Activated effector memory CD4-positive, alpha-beta T cell treated with anti-CD3 and anti-CD28 coated beads, Interleukin-2, amount 50 U/mL, for 16 hours (primary cell): ENCODE data around the gene VAV3.

ENCODE experiments used
- DNase-seq: peaks from one replicate; pipeline ENCODE4 v3.0.0-alpha.2; 2020

The VAV3 gene

DNA sequence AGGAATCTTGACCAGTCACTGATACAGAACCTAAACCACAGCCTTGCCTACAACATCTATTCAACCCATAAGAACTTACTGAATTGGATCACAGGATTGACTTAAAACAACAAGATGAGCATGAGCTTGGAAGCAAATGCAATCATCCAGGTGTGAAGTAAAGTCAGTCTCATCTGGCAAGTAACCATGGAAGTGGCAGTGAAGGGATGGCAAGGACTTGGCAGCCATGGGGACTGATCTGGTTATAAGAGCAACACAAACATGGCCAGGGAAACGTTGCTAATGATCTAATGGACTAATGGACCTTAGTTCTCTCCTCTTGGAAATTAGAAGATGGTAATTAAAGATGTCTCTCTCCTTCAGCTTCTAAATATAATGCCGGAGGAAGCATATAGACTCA lies 133.1 kb downstream of the VAV3 start:
- no peak for DNase-seq

- no peak for DNase-seq
These were observed 134.5 kb downstream of the VAV3 start for GRCh38 chr1:107830526-107830925.

DNA sequence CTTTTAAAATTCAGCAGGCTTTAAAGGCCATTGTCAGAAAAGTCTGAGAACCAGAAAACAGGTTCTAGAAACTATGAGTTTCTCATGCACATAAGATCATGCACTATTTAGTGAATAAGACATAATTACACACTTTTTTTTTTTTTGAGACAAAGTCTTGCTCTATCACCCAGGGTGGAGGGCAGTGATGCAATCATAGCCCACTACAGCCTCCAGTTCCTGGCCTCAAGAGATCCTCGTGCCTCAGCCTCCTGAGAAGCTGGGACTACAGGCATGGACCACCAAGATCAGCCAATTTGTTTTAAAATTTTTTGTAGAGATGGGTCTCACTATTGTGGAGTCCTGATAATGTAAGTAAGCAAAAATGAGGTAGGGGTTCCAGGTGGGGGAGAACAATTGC lies 134.9 kb downstream of the VAV3 start:
- DNase-seq: no peak

- no peak for DNase-seq
These were observed 135.8 kb downstream of the VAV3 start for GRCh38 chr1:107829036-107829770.

GRCh38 chr1:107824946-107825345 lies 140.0 kb downstream of the VAV3 start:
- DNase-seq: no peak

- no peak for DNase-seq
These were observed 143.6 kb downstream of the VAV3 start for GRCh38 chr1:107821340-107821739.

DNA sequence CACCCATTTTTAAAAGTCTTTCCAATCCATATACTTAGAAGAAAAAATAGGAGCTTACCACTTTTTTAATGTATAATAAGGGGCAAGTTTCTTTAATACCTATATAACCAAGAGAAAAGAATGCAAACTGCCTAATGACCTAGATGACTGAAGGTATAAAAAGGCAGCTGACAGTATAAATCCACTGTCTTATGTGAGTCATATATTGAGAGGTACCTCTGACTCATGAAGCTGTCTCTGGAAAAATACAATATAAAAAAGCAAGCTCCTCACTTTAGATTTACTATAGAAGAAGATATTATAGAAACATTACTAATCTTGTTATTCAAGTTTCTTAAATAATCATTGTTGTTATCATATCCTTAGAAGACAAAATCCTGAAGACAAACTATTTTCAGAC lies 144.2 kb downstream of the VAV3 start:
- no peak for DNase-seq

- DNase-seq: no peak
These were observed 147.0 kb downstream of the VAV3 start for GRCh38 chr1:107817935-107818334.

DNA sequence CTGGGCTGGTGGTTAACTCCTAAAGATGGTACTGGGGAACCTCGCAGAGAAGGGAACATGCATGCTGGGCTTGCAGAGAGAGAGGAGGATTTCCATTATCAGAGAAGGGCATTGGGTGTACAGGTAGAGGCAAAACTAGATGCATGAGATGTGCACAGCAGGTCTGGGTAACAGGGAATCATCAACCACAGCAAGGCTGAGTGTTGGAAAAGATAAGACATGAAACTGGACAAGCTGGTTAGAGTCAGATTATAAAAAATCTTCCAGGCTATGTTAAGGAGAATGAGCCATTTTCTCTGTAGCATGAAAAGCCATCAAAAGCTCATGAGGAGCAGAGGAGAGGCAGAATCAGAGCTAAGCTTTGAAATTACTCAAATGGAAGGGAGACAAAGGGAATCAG lies 147.8 kb downstream of the VAV3 start:
- no peak for DNase-seq

DNA sequence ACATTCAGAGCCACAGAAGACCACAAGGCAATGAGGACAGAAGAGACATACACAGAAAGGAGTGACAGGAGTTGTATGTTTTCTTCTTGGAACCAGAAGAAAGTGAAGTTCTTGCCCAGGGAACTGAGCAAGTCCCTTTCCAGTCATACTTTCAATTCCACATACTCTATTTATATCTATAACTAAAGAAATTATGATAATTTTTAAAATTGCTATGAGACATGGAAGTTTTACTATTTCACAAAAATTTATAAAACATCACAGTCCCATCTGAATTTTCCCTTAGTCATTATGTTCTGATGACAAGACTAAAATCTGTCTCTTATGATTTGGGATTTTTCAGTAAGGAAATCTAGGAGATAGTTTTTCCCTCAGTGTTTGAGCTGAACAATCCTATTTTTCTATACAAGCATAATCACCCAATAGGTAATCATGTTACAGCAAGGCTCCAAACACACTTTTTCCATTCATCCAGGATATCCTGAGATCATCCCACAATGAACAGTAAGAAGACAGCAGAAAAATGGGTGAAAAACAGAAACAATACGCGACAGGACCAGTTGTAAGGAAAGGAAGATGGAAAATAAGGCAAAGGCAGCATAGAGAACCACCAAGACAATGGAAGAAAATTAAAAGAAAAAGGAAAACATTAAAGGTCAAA lies 154.6 kb downstream of the VAV3 start:
- DNase-seq: no peak

GRCh38 chr1:107807855-107808254 lies 157.1 kb downstream of the VAV3 start:
- DNase-seq: no peak

GRCh38 chr1:107807405-107807804 lies 157.6 kb downstream of the VAV3 start:
- no peak for DNase-seq

GRCh38 chr1:107806902-107807301 lies 158.1 kb downstream of the VAV3 start:
- DNase-seq: no peak

GRCh38 chr1:107804741-107805140 lies 160.2 kb downstream of the VAV3 start:
- no peak for DNase-seq

DNA sequence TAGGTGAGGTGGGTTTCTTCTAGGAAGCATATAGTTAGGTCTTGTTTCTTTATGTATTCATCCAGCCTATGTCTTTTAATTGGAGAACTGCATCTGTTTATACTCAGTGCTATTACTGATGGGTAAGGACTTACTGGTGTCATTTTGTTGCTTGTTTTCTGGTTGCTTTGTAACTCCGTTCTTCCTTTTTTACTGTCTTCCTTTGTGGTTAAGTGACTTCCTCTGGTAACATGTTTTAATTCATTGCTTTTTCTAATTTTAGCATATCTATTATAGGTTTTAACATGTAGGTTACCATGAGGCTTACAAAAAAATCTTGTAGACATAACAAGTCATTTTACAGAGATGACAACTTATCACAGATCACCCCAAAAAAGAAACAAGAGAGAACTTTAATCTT lies 160.8 kb downstream of the VAV3 start:
- no peak for DNase-seq

DNA sequence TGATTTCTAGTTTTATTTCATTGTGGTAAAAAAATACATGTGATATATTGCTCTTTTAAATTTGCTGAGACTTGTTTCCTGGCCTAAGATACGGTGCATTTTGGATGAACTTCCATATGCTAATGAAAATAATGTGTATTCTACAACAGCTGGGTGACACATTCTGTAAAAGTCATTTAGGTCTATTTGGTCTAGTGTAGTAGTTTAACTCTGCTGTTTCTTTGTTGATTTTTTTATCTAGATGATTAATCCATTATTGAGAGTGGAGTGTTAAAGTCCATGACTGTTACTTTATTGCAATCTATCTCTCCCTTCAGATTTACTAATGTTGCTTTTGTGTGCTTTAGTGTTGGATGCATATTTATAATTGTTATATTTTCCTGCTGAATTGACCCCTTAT lies 161.4 kb downstream of the VAV3 start:
- DNase-seq: no peak

DNA sequence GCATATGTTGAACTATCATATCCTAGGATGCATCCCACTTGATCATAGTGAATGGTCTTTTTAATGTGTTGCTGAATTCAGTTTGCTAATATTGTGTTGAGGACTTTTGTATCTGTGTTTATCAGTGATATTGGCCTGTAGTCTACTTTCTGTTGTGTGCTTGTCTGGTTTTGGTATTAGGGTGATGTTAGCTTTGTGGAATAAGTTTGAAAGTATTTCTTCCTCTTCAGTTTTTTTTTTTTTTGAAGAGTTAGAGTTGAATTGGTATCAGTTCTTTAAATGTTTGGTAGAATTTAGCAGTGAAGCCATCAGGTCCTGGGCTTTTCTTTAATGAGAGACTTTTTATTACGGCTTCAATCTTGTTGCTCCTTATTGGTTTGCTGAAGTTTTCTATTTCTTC lies 162.3 kb downstream of the VAV3 start:
- no peak for DNase-seq

DNA sequence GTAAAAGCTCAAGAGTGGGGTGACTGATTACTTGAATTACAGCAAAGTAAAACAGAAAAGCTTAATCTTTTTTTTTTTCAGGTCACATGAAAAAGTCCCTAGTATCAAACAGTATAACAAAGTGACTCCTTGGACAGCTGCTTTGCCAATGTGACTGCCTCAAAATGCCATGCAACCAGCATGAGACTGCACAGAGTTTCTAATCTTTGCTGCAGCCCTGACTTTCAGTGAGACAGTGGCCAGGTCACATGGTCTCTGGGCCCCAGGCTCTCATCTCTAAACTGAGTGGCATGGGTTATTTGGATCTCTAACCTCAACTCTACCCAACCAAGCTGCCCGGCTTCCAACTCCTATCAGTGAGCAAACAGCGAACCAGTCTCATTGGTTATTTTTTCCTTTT lies 169.0 kb downstream of the VAV3 start:
- no peak for DNase-seq

GRCh38 chr1:107795441-107795840 lies 169.5 kb downstream of the VAV3 start:
- no peak for DNase-seq

DNA sequence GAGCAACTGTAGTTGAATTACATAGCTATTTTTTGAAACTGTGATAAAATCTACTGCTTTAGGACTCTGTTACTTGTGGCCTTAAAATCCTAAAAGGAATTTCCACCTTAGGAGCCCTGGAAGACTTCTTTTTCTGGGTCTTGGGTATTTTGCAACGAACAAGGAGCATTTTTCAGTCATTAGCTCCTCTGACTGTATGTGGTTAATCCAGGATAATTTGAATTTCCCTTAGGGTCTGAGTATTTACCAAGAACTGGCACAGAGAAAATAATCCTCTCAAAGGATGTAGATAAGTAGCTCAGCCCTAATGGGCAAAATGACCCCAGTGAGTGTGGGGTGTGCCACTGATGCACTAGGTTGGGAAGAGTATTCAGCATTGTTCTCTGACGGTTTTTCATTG lies 170.4 kb downstream of the VAV3 start:
- DNase-seq: no peak

- no peak for DNase-seq
These were observed 171.0 kb downstream of the VAV3 start for GRCh38 chr1:107793896-107794453.

GRCh38 chr1:107791348-107791747 lies 173.6 kb downstream of the VAV3 start:
- DNase-seq: no peak

- no peak for DNase-seq
These were observed 175.0 kb downstream of the VAV3 start for GRCh38 chr1:107789817-107790524.
